RWPE1 (cell line): ENCODE data around the gene CYP26A1.

Source experiments
- CTCF ChIA-PET: fragments of 350-600 bp; sonication (Branson Sonifier 250); formaldehyde crosslinking; extraction: SDS; loops from one replicate; lab custom pipeline; 2021; lab: Yijun Ruan, JAX
- POLR2A ChIA-PET: fragments of 400-600 bp; formaldehyde crosslinking; extraction: SDS; loops from one replicate; lab custom pipeline; 2020; ENCODE audit warnings: antibody characterized with exemption; ENCODE audit not compliant: low non-redundant PET; lab: Yijun Ruan, JAX
- DNase-seq: peaks from one replicate; pipeline ENCODE4 v3.0.0; 2012; ENCODE audit warnings: low spot score
- H3K27ac ChIP-seq: fragments of 450-650 bp; 2 replicates; pipeline ENCODE4 v1.5.1; 2017
- TF ChIP-seq, protein P1 (sequence below): fragments of 450-650 bp; conservative IDR thresholded peaks from 2 replicates; pipeline ENCODE4 v1.5.1; 2017; ENCODE audit warnings: low read depth, mild to moderate bottlenecking

CYP26A1 gene

DNA sequence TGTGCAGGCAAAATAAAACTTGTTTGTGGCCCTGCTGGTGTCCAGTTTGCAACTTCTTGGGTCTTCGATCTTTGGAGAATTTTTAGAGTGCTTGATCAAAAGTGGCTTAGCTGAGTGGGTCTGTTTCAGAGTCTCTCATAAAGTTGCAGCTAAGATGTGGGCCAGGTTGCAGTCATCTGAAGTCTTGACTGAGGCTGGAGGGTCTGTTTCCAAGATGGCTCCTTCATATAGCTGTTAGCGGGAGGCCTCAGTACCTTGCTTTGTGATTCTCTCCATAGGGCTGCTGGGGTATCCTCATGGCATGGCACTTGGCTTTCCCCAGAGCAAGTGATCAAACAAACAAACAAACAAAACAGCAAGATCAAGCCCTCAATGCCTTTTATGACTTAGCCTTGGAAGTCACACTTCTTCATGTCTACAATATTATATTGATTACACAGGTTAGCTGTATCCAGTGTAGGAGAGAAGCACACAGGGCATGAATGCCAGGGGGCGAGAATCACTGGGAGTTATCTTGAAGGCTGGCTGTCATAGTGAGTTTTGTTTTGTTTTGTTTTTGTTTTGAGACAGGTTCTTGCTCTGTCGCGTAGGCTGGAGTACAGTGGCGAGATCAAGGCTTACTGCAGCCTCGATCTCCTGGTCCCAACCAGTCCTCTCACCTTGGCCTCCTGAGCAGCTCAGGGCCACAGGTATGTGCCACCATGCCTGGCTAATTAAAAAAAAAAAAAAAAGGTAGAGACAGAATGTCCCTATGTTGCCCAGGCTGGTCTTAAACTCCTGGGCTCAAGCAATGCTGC, 10.2 kb downstream of the CYP26A1 start:
- no peak for DNase-seq
- no peak overlapping the region for H3K27ac ChIP-seq
- CTCF ChIA-PET, result interaction anchor here (0.6 kb wide), 1 partner anchor 268 kb away, joined by 4 read pairs; no protein-coding TSS in a partner anchor
- POLR2A ChIA-PET, result no interaction called here
- TF ChIP-seq, protein P1, sequence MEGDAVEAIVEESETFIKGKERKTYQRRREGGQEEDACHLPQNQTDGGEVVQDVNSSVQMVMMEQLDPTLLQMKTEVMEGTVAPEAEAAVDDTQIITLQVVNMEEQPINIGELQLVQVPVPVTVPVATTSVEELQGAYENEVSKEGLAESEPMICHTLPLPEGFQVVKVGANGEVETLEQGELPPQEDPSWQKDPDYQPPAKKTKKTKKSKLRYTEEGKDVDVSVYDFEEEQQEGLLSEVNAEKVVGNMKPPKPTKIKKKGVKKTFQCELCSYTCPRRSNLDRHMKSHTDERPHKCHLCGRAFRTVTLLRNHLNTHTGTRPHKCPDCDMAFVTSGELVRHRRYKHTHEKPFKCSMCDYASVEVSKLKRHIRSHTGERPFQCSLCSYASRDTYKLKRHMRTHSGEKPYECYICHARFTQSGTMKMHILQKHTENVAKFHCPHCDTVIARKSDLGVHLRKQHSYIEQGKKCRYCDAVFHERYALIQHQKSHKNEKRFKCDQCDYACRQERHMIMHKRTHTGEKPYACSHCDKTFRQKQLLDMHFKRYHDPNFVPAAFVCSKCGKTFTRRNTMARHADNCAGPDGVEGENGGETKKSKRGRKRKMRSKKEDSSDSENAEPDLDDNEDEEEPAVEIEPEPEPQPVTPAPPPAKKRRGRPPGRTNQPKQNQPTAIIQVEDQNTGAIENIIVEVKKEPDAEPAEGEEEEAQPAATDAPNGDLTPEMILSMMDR, result no peak

DNA sequence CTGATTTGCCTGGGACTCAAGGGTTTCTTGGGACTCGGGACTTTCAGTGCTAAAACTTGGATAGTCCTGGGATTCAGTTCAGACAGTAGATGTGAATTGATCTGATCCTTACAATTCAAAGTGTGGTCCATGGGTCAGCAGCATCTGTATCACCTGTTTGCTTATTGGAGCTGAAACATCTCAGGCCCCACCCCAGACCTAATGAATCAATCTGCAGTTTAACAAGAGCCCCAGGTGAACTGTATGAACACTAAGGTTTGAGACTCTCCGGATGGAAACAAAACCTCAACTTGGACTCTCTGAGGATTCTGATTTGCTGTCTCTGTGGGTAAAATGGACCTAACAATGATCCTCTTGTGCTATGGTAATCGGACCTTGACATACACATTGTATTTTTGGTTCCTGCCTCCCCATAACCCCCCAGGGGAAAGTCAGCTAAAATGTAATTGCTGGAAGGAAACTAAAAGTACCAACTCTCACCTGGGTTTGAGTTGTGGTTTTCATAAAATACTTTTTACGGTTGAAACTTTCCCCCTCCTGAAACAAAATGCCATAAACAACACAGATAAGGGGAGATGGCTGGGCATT, 11.7 kb downstream of the CYP26A1 start:
- no peak for DNase-seq
- TF ChIP-seq, protein P1, result no peak
- CTCF ChIA-PET, result no interaction called here
- no peak overlapping the region for H3K27ac ChIP-seq
- POLR2A ChIA-PET, result no interaction called here

DNA sequence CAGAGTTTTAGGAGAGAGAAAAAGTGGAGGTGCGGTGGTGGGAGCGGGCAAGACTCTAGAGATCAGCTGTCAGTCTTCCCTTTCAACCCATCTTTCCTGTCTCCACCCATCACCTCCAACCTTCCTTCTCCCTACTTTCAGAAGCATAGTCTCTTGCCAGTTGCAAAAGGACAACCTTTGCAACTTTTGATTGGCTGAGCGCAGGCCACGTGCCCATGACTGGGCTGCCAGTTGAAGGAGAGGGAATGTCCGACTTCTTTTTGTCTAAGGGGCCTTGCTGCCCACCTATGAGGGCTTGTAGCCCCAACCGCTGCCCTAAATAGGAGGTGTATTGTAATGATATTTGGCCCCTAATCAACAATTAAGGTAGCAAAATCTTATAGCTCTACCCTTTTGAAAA, 12.6 kb downstream of the CYP26A1 start:
- POLR2A ChIA-PET, result no interaction called here
- DNase-seq, result no peak
- H3K27ac ChIP-seq, result no peak overlapping the region
- CTCF ChIA-PET, result interaction anchor here (0.7 kb wide), 1 partner anchor 106 kb away, joined by 3 read pairs; no protein-coding TSS in a partner anchor
- TF ChIP-seq, protein P1, result no peak

DNA sequence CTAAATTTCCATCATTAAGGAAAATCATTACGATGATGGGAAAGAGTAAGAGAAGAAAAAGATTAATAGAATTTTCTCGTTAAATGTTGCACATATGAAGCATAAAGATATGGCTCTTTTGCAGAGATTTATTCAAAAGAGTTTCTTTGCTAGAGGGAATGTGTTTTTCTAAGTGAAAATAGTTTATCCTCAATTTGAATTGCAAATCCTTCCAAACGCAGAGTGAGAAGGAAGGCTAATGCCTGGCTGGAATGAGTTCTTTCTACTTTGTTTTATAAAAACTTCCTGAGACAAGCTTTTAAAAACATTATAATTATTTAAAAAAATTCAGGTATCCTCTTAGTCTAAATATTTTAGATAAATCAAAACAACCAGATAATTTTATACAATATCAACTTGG, 14.2 kb downstream of the CYP26A1 start:
- CTCF ChIA-PET, result interaction anchor here (0.6 to 0.7 kb wide), 3 partner anchors 9 to 426 kb away, joined by 4 to 7 read pairs (median 6); no protein-coding TSS in a partner anchor

DNA sequence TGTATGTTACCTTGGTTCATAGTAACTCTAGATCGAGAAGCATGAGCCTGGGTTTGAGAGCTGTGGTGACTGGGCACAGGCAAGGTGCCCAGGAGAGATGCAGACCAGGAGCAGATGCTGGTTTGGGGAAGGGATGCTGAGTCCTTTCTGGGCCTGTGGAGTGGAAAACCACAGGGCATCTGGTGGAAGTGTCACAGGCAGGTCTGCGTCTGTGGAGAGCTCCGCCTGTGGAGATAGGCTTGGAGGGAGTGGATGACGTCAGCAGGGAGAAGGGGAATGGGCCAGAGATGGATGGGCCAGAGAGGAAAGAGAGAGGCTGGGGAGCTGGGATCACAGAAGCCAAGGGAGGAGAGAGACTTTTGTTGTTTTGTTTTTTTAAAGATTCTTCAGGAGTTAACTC, 14.8 kb downstream of the CYP26A1 start:
- POLR2A ChIA-PET, result no interaction called here
- H3K27ac ChIP-seq, result no peak overlapping the region
- DNase-seq, result no peak
- TF ChIP-seq, protein P1, result no peak
- CTCF ChIA-PET, result interaction anchor here (0.6 kb wide), 2 partner anchors 8 to 10 kb away, joined by 4 to 6 read pairs; no protein-coding TSS in a partner anchor

More for the DNA sequence above, 14.2 kb downstream of the CYP26A1 start:
- no peak for DNase-seq
- TF ChIP-seq, protein P1, result no peak
- H3K27ac ChIP-seq, result no peak overlapping the region
- POLR2A ChIA-PET, result no interaction called here

DNA sequence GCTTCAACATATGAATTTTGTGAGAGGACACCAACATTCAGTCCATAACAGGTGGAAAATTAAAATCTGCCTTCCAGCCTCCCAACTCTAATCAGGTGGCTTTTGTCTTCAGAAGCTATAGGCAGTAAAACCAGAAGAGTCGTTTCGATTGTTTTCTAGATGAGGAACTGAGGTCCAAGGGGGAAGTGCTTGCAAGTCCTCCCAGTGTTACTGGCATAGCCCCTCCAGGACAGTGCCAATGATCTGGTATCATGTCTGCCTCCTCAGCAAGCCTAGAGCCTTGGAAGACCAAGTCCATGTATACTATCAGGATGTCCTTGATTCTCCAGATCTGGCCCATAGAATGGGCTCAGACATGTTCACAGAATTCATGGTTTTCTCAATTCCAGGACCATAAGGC, 16.9 kb downstream of the CYP26A1 start:
- ChIA-PET POLR2A (no interaction called here), CTCF (interaction anchor here (1.2 kb wide), 1 partner anchor 10 kb away, joined by 4 read pairs; no protein-coding TSS in a partner anchor)
- TF ChIP-seq, protein P1, result no peak
- H3K27ac ChIP-seq, result no peak overlapping the region
- no peak for DNase-seq
